Measurements from ENCODE around the gene MRPL43.
A peak's percentile ranks its signal among the peaks of the same experiment; 100 is the strongest.

MRPL43 gene

DNA sequence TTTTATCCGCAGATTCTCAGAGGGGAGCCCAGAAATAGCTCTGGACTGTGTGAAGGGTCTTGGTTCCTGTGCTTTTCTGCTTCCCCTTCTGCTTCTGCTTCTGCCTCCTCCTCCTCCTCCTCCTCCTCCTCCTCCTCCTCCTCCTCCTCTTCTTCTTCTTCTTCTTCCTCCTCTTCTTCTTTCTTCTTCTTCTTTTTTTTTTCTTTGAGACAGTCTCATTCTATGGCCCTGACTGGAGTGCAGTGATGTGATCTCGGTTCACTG is 32.1 kb upstream of the MRPL43 start:
- DNase-seq (ENCODE audit: low read depth): no peak

DNA sequence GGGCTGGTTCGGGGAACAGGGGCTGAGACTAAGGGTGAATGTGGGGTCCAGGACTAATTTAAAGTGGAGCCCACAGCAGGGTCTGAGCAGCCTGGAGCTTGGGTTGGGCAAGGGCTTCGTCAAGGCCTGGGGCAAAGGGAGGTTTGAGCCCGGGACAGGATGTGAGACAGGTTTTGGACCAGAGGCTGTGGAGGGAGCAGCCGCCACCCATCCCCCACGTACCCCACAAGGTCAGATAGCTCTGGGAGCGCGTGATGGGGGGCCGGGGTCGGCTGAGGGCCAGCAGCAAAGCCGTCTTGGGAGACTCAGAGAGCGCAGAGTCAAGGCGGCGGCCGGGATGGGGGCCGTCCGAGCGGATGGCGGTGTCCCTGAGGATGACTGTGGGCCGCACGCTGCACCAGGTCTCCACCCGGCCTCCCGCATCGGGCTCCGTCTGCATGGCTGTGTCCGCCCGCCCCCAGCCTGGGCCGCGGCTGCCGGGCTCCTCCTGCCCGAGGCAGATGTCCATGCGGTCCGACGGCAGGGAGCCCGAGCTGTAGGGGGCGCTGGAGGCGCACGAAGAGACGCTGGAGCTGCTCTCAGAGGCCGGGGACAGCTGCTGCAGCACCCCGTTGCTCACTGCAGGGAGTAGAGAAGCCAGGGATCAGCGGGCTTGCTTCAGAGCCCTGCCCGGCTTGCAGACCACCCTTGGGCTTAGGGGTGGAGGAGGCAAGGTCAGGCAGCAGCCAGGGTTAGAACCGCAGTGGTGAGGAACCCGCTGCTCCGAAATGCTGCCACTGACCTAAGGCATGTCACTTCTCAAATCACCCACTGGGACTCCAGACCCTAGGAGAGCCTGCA is 31.5 kb upstream of the MRPL43 start:
- no peak for DNase-seq (ENCODE audit: low read depth)

DNA sequence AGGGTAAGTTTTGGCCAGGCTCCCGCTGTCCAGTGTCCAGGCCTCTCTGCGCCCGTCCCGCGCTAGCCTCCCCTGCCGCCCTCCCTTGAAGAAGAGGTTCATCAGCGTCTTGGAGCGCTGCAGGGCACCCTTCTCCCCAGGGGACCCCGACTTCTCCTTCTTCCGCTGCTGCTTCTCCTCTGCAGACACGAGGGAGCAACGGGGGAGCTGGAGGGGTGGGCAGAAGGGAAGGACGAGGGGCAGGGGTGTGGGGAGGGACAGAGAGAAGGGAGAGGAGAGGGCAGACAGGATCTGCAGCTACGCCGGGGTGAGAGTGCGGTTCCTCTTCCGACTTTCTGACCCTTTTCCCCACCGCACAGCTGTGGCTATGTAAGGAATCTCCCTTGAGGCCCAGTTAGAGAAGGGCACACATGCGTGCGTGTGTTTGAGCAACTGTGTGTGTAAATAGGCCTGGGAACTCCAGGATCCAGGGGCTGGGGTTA is 30.9 kb upstream of the MRPL43 start:
- no peak for DNase-seq (ENCODE audit: low read depth)

DNA sequence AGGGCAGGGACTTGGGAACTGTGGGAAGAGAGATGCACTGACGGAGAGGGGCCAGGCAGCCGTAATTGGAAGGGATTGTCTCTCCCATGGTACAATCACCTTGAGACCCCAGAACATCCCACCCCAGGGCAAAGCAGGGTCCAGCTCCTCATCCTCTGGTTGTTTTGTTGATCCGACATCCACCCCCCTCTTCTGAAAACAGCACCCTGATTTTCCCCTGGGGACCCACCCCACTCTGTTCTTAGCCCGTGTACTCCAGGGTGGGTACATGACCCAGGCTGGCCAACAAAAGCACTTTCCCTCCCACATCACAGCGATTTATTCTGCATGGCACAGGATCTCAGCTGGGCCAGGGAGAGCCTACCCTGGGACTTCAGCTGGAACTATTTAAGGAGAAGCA is 29.5 kb upstream of the MRPL43 start:
- no peak for DNase-seq (ENCODE audit: low read depth)

DNA sequence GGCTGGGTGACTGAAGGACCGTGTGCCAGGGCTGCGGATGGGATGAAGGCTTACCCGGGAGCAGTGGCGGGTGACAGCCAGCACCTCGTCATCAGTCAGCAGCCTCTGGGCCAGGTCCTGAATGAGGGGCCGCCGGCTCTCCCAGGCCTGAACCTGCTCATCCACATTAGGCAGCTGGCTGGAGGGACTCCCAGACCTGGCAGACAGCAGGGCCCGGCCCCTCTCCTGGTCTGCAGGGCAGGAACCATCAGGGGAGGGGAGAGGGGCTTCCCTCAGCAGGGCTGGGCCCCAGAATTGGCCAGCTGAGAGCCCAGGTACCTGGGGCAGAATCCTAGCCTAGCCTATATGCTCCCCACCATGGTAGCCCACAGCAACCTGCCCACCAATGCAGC is 28.3 kb upstream of the MRPL43 start:
- no peak for DNase-seq (ENCODE audit: low read depth)

DNA sequence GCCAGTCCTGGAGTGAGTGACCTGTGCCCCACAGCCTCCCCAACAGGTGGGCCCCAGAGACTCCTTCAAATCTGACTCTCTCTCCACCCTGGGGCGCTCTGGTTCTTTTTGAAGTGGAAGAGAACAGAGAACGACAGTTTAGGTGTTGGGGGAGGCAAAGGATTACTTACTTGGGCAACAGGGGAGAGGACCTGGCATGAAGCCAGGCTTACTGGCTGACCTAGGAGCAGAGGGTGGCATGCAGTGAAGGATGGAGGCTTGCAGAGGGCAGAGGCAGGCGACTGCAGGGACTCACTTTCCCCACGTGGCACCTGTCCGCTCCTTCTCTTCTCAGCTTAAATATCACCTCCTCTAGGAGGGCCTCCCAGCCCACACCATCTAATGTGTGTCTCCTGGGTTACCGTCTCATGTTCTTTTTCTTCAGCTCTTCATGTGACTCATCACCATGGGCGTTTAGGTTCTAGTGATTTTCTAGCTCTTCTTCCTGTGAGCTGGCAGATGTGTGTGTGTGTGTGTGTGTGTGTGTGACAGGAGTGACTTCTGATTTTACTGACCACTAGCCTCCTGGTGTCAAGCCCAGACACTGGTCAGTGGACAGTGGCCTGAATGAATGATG is 27.8 kb upstream of the MRPL43 start:
- peak; percentile 83 for DNase-seq (ENCODE audit: low read depth)

DNA sequence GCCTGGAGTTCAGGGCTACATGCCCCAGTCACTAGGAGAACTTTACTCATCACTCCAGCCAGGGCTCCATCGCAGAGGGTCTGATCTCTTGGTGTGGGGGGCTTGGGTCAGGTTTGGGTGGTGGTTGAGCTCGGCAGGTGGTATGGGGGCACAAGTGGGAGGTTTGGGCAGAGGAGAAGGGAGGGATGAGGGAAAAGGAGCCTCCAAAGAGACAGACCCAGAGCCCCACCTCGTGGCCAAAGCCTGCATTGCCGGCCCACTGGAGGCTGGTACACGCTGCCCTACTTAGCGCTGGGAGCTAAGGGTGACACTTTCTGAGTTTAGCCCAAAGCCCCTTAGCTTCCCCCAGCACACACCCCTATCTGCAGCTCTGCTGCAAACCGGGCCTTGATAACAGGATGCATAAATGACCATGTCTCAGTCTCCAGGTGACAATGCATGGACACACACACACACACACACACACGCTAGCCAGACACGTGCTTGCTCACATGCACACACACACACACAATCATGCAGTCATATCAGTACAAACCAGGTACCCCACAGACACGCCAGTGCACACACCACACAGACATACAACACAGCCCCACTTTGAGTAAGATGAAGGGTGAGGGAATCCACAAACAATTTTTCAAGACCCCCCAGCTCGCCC is 27.1 kb upstream of the MRPL43 start:
- DNase-seq (ENCODE audit: low read depth): peak; percentile 35

DNA sequence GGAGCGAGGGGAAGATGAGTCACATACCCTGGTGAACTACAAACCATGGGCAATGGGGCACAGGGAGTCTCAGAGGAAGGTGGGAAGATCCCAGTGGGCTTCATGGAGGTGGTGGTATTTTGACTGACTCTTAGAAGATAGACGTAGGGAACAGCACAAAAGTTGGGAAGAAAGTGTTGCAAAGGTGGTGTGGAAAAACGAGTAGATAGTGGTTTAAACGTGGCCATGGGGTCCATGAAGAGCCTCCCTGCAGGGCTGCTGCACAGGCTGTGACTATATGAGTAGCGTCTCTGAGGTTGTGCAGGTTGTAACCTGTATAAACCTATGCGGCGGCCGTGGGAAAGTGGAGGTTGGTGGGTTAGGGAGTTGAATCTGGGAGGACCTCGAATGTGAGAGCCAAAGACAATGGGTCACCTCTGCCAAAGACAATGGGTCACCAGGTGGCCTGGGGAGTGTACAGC is 26.1 kb upstream of the MRPL43 start:
- no peak for DNase-seq (ENCODE audit: low read depth)

DNA sequence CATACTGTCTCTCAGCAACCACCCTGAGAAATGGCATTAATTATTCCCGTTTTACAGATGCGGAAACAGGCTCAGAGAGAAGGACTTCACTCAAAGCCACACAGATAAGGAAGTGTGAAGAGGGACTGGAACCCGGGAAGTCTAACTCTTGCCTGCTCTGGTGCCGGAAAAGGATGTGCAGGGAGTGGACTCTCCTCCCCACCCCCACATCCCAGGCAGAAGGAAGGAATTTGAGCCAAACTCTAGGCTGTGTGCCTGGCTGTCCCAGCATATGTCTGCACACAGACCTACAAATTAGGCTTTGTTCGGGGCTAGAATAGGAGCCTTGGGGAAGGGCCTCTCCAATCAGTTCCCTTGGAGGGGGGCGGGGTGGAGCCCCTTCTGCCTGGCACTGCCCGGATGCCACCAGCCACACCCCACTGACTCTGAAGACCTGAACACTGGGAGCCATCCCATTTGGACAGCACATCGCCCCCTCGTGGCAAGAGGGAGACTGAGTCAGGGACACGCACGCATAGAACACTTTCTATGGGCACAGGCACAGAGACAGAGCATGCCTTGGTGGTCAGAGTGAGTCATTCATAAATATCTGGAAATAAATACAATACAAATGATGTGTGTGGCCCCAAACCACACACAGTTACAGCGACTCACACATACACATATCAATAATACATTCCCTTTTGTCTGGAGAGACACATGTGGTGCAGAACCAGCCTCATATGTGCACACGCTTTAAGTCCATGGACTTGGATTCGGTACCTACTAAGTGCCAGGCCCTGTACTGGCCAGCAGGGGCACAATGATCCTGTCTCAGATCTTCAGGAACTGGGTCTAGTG is 25.4 kb upstream of the MRPL43 start:
- peak; percentile 87 for DNase-seq (ENCODE audit: low read depth)

DNA sequence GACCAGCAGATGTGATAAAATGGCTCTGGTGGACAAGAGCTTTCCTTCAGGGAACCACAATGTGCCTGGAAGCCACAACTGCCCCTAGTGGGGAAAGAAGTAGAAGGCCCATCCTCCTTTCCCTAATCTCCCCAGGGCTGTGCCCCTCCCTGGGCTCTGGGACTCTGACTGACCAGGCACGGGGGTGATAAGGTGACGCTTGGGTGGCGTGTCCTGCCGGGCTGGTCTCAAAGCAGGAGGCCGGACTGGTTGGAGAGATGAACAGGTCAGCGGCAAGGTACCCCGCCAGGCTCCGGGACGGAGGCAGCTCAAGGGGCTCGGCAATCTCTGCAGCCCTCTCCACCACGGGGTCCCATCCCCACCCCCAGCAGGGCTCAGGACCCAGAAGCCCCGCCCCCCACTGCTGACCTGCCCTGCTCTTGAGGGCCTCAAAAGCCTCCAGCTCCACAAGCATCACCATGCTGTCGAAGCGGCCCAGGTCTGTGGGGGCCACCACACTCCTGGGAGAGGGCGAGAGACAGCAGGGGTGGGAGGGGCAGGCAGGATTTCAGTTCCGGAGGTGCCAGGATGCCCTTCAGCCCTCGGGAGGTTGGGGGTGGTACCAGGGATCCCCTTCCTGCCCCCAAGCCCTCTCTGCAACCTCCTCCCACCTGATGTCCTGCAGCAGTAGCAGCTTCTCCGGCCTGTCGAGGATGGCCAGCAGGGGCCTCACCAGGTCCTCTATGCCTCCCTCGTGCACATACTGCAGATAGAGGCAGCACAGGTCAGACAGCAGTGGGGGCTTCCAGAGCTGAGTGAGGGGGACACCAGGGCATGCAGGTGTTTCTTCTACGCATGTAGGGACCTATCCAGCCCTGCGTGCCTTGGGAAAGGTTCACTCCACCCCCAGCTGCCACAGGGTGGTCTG is 24.5 kb upstream of the MRPL43 start:
- DNase-seq (ENCODE audit: low read depth): no peak

DNA sequence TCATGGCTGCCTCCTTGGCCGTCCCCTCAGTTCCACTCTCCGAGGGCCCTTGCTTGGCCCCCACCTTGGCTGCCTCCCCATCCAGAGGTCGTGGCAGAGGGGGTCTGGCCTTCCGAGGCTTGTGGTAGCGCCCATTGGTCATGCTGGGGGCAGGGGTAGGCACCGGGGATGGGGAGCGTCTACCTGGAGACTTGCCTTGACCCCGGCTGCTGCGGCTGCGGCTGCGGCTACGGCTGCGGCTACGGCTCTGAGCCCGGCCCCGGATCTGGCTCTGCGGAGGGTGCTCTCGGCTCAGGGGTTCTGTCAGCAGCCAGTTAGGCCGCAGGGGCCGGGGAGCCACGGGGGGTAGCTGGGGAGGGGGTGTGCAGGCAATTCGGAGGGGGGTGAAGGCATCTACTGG is 23.0 kb upstream of the MRPL43 start:
- DNase-seq (ENCODE audit: low read depth): no peak

DNA sequence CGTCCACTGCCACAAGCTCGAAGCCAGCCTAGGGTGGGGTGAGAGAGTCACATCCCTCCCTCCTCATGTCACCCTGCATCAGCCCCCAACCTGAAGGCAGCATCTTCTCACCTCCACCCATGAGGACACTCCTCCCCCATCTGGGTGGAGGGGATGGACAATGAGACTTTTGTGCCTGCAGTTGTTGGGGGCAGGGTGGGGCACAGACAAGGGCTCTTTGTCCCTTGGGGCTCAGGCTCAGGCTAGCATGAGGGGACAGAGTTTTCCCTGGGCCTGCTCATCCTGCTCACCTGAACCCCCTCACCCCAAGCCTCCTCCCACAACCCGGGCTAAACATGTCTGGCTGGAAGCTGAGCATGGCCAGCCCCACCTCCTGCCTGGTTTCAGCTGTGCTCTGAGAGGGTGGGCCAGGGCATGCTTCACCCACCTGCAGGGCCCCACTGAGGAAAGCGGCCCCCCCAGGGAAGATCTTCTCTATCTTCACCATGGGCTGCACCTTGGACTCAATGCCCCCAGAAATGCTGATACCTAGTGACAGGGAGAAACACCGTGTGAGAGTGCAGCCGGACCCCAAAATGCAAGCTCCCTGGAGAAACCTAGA is 21.6 kb upstream of the MRPL43 start:
- no peak for DNase-seq (ENCODE audit: low read depth)

DNA sequence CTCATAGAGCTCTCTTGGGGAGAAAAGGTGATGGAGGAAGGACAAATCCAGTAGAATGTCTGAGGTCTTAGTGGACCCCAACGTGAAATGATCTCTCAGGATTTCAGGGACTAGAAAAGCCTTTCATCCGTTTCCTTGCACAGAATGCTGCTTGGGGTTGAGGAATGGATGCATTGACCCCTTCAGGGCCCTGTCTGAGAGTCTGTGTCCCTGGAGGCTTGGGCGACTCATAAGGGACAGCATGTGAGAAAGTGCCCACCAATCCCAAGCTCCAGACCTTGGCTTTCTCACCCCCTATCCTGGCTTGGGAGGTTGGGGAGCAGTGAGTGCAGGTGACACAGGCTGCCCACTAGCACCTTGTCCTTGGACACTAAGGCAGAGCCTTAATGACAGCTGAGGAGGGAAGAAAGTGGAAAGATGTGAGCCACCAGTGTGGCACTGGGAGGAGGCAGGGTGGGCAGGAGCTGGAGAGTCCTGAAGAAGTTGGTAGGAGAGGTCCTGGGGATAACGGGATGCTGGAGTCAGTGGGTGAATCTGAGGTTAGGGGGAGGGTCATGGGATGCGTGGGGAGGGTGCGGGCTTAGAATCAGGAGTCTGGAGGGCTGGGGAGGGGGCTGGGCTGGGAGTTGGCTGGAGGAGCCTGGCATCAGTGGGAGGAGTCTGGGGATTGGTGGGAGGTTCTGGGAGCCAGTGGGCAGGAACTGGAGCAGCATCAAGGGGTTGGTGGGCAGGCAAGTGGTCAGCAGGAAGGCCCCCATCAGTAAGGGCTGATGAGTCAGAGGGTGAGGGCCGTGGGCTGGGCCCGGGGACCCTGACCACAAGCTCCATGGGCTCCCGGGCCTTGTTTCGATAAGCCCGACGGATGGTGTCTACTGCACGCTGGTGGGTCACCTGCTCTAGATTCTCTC is 20.9 kb upstream of the MRPL43 start:
- DNase-seq (ENCODE audit: low read depth): no peak

DNA sequence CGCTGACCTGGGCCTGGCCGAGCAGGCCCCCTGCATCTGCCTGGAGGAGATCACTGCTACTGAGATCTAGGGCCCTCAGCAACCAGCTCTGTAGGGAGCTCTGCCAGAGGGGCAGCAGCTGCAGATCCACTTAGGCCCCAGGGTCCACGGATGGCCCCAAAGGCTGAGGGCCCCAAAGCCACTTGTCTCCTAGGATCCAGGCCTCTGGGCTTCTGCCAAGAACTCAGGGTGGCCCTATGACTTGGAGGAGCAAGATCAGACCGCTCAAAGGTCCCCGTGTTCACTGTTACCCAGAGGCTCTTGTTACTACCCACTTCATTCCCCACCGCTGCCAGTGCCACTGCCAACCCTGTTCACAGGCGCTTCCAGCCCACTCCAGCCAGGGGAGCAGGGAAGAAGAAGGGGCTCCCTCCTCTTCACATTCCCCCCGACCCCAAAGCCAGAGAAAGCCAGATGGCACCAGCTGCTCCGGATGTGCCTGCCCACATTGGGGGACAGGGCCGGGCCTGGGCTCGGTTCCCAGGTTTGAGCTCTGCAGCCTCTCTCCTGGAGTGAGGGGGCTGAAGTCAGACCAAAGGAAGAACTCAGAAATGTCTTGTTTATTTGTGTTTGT is 19.9 kb upstream of the MRPL43 start:
- DNase-seq (ENCODE audit: low read depth): no peak

DNA sequence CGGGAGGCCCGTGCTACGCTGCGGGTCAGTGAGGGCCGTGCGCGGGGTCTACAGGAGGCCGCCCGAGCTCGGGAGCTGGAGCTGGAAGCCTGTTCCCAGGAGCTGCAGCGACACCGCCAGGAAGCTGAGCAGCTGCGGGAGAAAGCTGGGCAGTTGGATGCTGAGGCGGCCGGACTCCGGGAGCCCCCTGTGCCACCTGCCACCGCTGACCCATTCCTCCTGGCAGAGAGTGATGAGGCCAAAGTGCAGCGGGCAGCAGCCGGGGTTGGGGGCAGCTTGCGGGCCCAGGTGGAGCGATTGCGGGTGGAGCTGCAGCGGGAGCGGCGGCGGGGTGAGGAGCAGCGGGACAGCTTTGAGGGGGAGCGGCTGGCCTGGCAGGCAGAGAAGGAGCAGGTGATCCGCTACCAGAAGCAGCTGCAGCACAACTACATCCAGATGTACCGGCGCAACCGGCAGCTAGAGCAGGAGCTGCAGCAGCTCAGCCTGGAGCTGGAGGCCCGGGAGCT is 19.3 kb upstream of the MRPL43 start:
- no peak for DNase-seq (ENCODE audit: low read depth)

DNA sequence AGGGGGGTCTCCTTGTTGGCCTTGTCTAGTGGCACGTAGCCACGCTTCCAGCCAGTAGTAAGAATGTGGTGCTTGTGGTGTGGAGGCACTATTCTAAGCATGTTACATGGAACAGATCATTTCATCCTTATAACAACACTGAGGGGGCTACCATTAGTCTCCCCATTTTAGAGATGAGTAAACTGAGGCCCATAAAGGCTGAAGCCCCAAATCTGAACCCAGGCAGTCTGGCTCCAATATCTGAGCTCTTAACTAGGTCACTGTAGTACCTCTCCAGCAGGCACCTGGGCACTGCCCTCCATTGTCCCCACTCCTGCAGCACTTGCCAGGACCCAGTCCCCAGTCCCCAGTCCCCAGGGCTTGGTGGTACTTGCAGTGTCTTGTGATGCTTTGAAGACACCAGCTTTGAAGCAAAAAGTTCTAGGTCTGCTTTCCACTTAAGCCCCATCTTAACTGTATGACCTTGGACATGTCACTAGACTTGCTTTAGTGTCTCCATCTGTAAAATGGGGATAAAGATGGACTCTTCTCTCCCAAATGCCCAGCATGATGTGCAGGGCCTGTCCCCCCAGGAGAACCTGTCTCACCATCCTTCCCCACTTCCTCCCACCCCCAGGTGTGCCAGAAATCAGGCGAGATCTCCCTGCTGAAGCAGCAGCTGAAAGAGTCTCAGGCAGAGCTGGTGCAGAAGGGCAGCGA is 18.7 kb upstream of the MRPL43 start:
- DNase-seq (ENCODE audit: low read depth): no peak

DNA sequence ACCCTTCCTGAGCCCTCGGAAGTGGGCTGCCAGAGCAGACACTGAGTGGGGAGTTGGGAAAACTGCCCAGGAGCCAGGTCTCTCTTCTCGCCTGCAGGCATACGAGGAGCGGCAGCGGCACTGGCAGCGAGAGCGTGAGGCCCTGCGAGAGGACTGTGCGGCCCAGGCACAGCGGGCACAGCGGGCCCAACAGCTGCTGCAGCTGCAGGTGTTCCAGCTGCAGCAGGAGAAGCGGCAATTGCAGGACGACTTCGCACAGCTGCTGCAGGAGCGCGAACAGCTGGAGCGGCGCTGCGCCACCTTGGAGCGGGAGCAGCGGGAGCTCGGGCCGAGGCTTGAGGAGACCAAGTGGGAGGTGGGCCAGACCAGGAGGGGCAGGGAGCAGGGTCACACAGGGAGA is 18.1 kb upstream of the MRPL43 start:
- DNase-seq (ENCODE audit: low read depth): no peak

DNA sequence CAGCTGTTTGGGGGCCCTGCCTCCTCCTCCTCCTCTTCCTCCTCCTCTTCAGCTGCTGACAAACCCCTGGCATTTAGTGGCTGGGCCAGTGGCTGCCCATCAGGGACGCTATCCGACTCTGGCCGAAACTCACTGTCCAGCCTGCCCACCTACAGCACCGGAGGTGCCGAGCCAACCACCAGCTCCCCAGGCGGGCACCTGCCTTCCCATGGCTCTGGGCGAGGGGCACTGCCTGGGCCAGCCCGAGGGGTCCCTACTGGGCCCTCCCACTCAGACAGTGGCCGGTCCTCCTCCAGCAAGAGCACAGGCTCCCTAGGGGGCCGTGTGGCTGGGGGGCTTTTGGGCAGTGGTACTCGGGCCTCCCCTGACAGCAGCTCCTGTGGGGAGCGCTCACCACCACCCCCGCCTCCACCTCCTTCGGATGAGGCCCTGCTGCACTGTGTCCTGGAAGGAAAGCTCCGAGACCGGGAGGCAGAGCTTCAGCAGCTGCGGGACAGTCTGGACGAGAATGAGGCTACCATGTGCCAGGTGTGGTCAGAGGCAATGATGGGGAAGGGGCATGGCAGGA is 16.4 kb upstream of the MRPL43 start:
- DNase-seq (ENCODE audit: low read depth): no peak

All from GM04504 (cell line).